SK-N-SH (cell line): Measurements from ENCODE around the gene LARGE1. TPM values are rescaled to one million over a fixed set of nuclear protein-coding genes. Genes with fewer than 3 reads are reported as not detected.

Source experiments
- CTCF ChIA-PET: fragments of 300-600, 350-600 bp; formaldehyde crosslinking; extraction: SDS; loops from one replicate; lab custom pipeline; 2021; lab: Yijun Ruan, JAX
- POLR2A ChIA-PET: fragments of 350-600 bp; sonication (Branson Sonifier 250); formaldehyde crosslinking; extraction: SDS; loops from one replicate; lab custom pipeline; 2020; ENCODE audit warnings: antibody characterized with exemption, inconsistent platforms; lab: Yijun Ruan, JAX
- DNase-seq: peaks from one replicate; pipeline ENCODE4 v3.0.0; 2012
- H2AFZ ChIP-seq: fragments of 200-600 bp; sonication (generic); 2 replicates; pipeline ENCODE4 v1.8.1; 2016; ENCODE audit warnings: antibody characterized with exemption, mild to moderate bottlenecking, low read depth
- H3F3A ChIP-seq: fragments of 200-600 bp; sonication (generic); replicated peaks from 2 replicates; pipeline ENCODE3; 2016; ENCODE audit warnings: antibody characterized with exemption, mild to moderate bottlenecking; ENCODE audit not compliant: insufficient read depth
- H3K27ac ChIP-seq, 2 experiments: fragments of 200-500 bp in 1 of 2; fragments of 200-600 bp in 1 of 2; sonication (Bioruptor generic) in 1 of 2; sonication (generic), shearing (Covaris generic) in 1 of 2; 2 replicates each; pipeline versions ENCODE4 v1.5.1 to v1.6.1; 2014 to 2016; ENCODE audit warnings: low read depth in 2 of 2, inconsistent platforms in 1 of 2, low read length in 1 of 2, mild to moderate bottlenecking in 1 of 2, mixed read lengths in 1 of 2
- H3K27me3 ChIP-seq: fragments of 200-600 bp; sonication (generic), shearing (Covaris generic); 2 replicates; pipeline ENCODE4 v1.6.1; 2016; ENCODE audit warnings: mixed run types; ENCODE audit not compliant: insufficient read depth
- H3K36me3 ChIP-seq, 2 experiments: fragments of 200-500 bp in 1 of 2; fragments of 200-600 bp in 1 of 2; sonication (Bioruptor generic) in 1 of 2; sonication (generic) in 1 of 2; replicated peaks in 1 of 2; 2 replicates each; pipeline versions ENCODE3 to v1.5.1; 2014 to 2016; ENCODE audit warnings: low read length in 1 of 2, mild to moderate bottlenecking in 1 of 2; ENCODE audit not compliant: insufficient read depth in 2 of 2, control insufficient read depth in 1 of 2
- H3K4me1 ChIP-seq, 2 experiments: fragments of 200-500 bp in 1 of 2; fragments of 200-600 bp in 1 of 2; sonication (Bioruptor generic) in 1 of 2; sonication (generic), shearing (Covaris generic) in 1 of 2; 2 replicates each; pipeline versions ENCODE4 v1.5.1 to v1.6.1; 2014 to 2016; ENCODE audit warnings: low read depth in 1 of 2, low read length in 1 of 2, mixed run types in 1 of 2; ENCODE audit not compliant: insufficient read depth in 2 of 2, control insufficient read depth in 1 of 2
- H3K4me2 ChIP-seq: fragments of 200-600 bp; sonication (generic), shearing (Covaris generic); 2 replicates; pipeline ENCODE4 v1.6.1; 2017; ENCODE audit warnings: mixed run types
- H3K4me3 ChIP-seq, 2 experiments: fragments of 200-500 bp in 1 of 2; fragments of 200-600 bp in 1 of 2; sonication (Bioruptor generic) in 1 of 2; sonication (generic), shearing (Covaris generic) in 1 of 2; 2 replicates each; pipeline versions ENCODE4 v1.5.1 to v1.8.1; 2014 to 2016; ENCODE audit warnings: low read depth in 2 of 2, inconsistent platforms in 1 of 2, low read length in 1 of 2, mild to moderate bottlenecking in 1 of 2, mixed read lengths in 1 of 2, moderate library complexity in 1 of 2
- H3K79me2 ChIP-seq: fragments of 200-600 bp; sonication (generic); 2 replicates; pipeline ENCODE4 v1.8.1; 2017; ENCODE audit warnings: mild to moderate bottlenecking; ENCODE audit not compliant: insufficient read depth
- H3K9ac ChIP-seq: fragments of 200-600 bp; sonication (generic); 2 replicates; pipeline ENCODE4 v1.6.1; 2017; ENCODE audit warnings: mixed run types
- H3K9me2 ChIP-seq: fragments of 200-600 bp; sonication (generic); 2 replicates; pipeline ENCODE4 v1.6.1; 2017; ENCODE audit warnings: mixed run types
- H3K9me3 ChIP-seq: fragments of 200-600 bp; sonication (generic); 2 replicates; pipeline ENCODE4 v1.6.1; 2017; ENCODE audit warnings: mixed run types, mild to moderate bottlenecking, moderate library complexity
- H4K20me1 ChIP-seq: fragments of 200-600 bp; sonication (generic); 2 replicates; pipeline ENCODE4 v1.6.1; 2017; ENCODE audit warnings: mild to moderate bottlenecking, mixed run types; ENCODE audit not compliant: insufficient read depth
- CHD2 ChIP-seq: fragments of 150-350 bp; IDR thresholded peaks from 2 replicates; pipeline ENCODE4 v1.6.1; 2018; ENCODE audit warnings: low read length; ENCODE audit not compliant: partially characterized antibody
- ELF1 ChIP-seq: IDR thresholded peaks from 2 replicates; pipeline ENCODE4 v1.4.0; 2012
- EZH2phosphoT487 ChIP-seq: fragments of 200-600 bp; sonication (generic); IDR thresholded peaks from 2 replicates; pipeline ENCODE4 v1.6.1; 2017; ENCODE audit warnings: low read depth, mixed run types, mild to moderate bottlenecking, antibody characterized with exemption, moderate library complexity, borderline replicate concordance
- FOSL2 ChIP-seq: IDR thresholded peaks from 2 replicates; pipeline ENCODE4 v1.4.0; 2012; ENCODE audit warnings: low read depth, mild to moderate bottlenecking, moderate library complexity, borderline replicate concordance
- GABPA ChIP-seq: IDR thresholded peaks from 2 replicates; pipeline ENCODE4 v1.4.0; 2012; ENCODE audit warnings: low read depth, mild to moderate bottlenecking
- GATA2 ChIP-seq: sonication (generic); formaldehyde crosslinking; IDR thresholded peaks from 2 replicates; pipeline ENCODE4 v1.5.0; 2020; ENCODE audit warnings: mild to moderate bottlenecking, missing genetic modification reagents
- MAX ChIP-seq: IDR thresholded peaks from 2 replicates; pipeline ENCODE4 v1.4.0; 2012; ENCODE audit warnings: low read depth
- MXI1 ChIP-seq: IDR thresholded peaks from 2 replicates; pipeline ENCODE4 v1.6.1; 2012; ENCODE audit warnings: mild to moderate bottlenecking, low read depth, low read length, improper control_type of control experiment
- NRF1 ChIP-seq: IDR thresholded peaks from 2 replicates; pipeline ENCODE4 v1.6.1; 2012; ENCODE audit warnings: low read depth, mild to moderate bottlenecking, low read length
- PBX3 ChIP-seq: IDR thresholded peaks from 2 replicates; pipeline ENCODE4; 2012
- RAD21 ChIP-seq: IDR thresholded peaks from 2 replicates; pipeline ENCODE4 v1.6.1; 2012; ENCODE audit warnings: mild to moderate bottlenecking, low read length
- RCOR1 ChIP-seq: fragments of 150-350 bp; IDR thresholded peaks from 2 replicates; pipeline ENCODE4 v1.6.1; 2017; ENCODE audit warnings: antibody characterized with exemption, low read length
- RFX5 ChIP-seq: IDR thresholded peaks from 2 replicates; pipeline ENCODE4 v1.6.1; 2012; ENCODE audit warnings: mild to moderate bottlenecking, improper control_type of control experiment, low read length
- SIN3A ChIP-seq: IDR thresholded peaks from 2 replicates; pipeline ENCODE4 v1.6.1; 2012; ENCODE audit warnings: low read depth, mild to moderate bottlenecking, low read length, moderate library complexity, borderline replicate concordance
- SMC3 ChIP-seq: IDR thresholded peaks from 2 replicates; pipeline ENCODE4 v1.6.1; 2012; ENCODE audit warnings: low read depth, low read length, improper control_type of control experiment
- TAF1 ChIP-seq: IDR thresholded peaks from 2 replicates; pipeline ENCODE4 v1.6.1; 2012; ENCODE audit warnings: low read depth, mild to moderate bottlenecking, low read length, moderate library complexity, borderline replicate concordance
- YY1 ChIP-seq: IDR thresholded peaks from 2 replicates; pipeline ENCODE4 v1.4.0; 2012; ENCODE audit warnings: low read depth, mild to moderate bottlenecking
- WGBS: methylation state at CpG from one replicate; pipeline ENCODE4 v1.1.6; 2017; ENCODE audit warnings: low lambda C conversion rate; 5-methylcytosine and 5-hydroxymethylcytosine counted together
- polyA plus RNA-seq, 3 experiments: library from polyadenylated mRNA; depleted of rRNA; stranded (reverse); fragments of >200 nt; gene quantifications; 2 replicates each; pipeline ENCODE4 v1.2.3, GENCODE V29; 2012
- TF ChIP-seq, protein P1 (sequence below): fragments of 150-350 bp; IDR thresholded peaks from 2 replicates; pipeline ENCODE4 v1.6.1; 2017; ENCODE audit warnings: antibody characterized with exemption, low read length, low read depth, borderline replicate concordance
- TF ChIP-seq, protein P2 (sequence below): IDR thresholded peaks from 2 replicates; pipeline ENCODE4 v1.6.1; 2012; ENCODE audit warnings: mild to moderate bottlenecking, low read depth, low read length, moderate library complexity

The LARGE1 gene
- polyA plus RNA-seq, 1 of the 3 experiments (the other 2 are of a cell fraction) = 1.1 TPM

GRCh38 chr22:33922349-33922681, 2.0 kb upstream of the LARGE1 start:
- no peaks in the 10 kb centered on the region for H3K9me2 ChIP-seq
- H3K79me2 ChIP-seq = no peaks in the 10 kb centered on the region
- H3K27ac ChIP-seq = no peak overlapping the region
- H3K4me1 ChIP-seq = peaks cover 0 to 21% of the 10 kb centered on the region in 2 experiments; a peak in 2 of 4 replicates
- H3K9me3 ChIP-seq = no peaks in the 10 kb centered on the region
- ChIA-PET CTCF (interaction anchor here (0.6 to 5.3 kb wide), 22 partner anchors 12 to 1210 kb away, joined by 3 to 42 read pairs (median 4); no protein-coding TSS in a partner anchor), POLR2A (no interaction called here)
- H2AFZ ChIP-seq = peak overlapping the region; percentile 100
- peak overlapping the region; percentile 38; the same call in 1 of the 2 replicates for H3K9ac ChIP-seq
- 0 out of 2 replicates have a peak, but pooled peaks cover 9% of the 10 kb centered on the region for H4K20me1 ChIP-seq
- no peaks in the 10 kb centered on the region for H3K36me3 ChIP-seq
- no peak for DNase-seq
- no peaks in the 10 kb centered on the region; the same call in 1 of the 2 replicates for H3K27me3 ChIP-seq
- peak overlapping the region; percentile 100 for H3K4me2 ChIP-seq
- no peak for TF ChIP-seq GATA2 (CRISPR knock-in tag)
- no peak for TF ChIP-seq MXI1
- no peak for TF ChIP-seq RCOR1
- TF ChIP-seq FOSL2 = no peak
- no peak for TF ChIP-seq ELF1
- TF ChIP-seq, protein P1, sequence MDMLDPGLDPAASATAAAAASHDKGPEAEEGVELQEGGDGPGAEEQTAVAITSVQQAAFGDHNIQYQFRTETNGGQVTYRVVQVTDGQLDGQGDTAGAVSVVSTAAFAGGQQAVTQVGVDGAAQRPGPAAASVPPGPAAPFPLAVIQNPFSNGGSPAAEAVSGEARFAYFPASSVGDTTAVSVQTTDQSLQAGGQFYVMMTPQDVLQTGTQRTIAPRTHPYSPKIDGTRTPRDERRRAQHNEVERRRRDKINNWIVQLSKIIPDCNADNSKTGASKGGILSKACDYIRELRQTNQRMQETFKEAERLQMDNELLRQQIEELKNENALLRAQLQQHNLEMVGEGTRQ = no peak
- no peak for TF ChIP-seq CHD2
- H3F3A ChIP-seq = peaks cover 6% of the 10 kb centered on the region
- WGBS = under 1% methylated on average over 20 of the region's 23 CpGs
- H3K4me3 ChIP-seq = peak overlapping the region; percentile 54 to 82

- peaks cover 0 to 21% of the 10 kb centered on the region in 2 experiments; a peak in 2 of 4 replicates for H3K4me1 ChIP-seq
- no peaks in the 10 kb centered on the region for H3K79me2 ChIP-seq
- 0 out of 2 replicates have a peak, but pooled peaks cover 9% of the 10 kb centered on the region for H4K20me1 ChIP-seq
- DNase-seq = peak; percentile 84
- ChIA-PET CTCF (interaction anchor here (0.6 to 5.3 kb wide), 16 partner anchors 11 to 1211 kb away, joined by 3 to 42 read pairs (median 6); no protein-coding TSS in a partner anchor), POLR2A (no interaction called here)
- no peaks in the 10 kb centered on the region; the same call in 1 of the 2 replicates for H3K27me3 ChIP-seq
- H3K9me3 ChIP-seq = no peaks in the 10 kb centered on the region
- H3K36me3 ChIP-seq = no peaks in the 10 kb centered on the region
- peak overlapping the region; percentile 100 for H3K4me2 ChIP-seq
- H2AFZ ChIP-seq = peak overlapping the region; percentile 100
- 4% methylated on average over 27 of the region's 52 CpGs for WGBS
- H3K4me3 ChIP-seq = peak overlapping the region; percentile 54 to 82
- H3K9ac ChIP-seq = peak overlapping the region; percentile 52; the same call in 1 of the 2 replicates
- no peaks in the 10 kb centered on the region for H3K9me2 ChIP-seq
- H3F3A ChIP-seq = peaks cover 6% of the 10 kb centered on the region
- peak overlapping the region in 1 of 2 experiments; percentile 22; a peak in 1 of 4 replicates for H3K27ac ChIP-seq
- TF ChIP-seq GABPA (no peak), SIN3A (no peak), GATA2 (CRISPR knock-in tag) (no peak), PBX3 (no peak), SMC3 (no peak), RAD21 (no peak), NRF1 (no peak), RFX5 (no peak), EZH2phosphoT487 (no peak), FOSL2 (no peak), MAX (no peak), TAF1 (no peak), YY1 (no peak)
- TF ChIP-seq, protein P1 = no peak
- TF ChIP-seq, protein P2, sequence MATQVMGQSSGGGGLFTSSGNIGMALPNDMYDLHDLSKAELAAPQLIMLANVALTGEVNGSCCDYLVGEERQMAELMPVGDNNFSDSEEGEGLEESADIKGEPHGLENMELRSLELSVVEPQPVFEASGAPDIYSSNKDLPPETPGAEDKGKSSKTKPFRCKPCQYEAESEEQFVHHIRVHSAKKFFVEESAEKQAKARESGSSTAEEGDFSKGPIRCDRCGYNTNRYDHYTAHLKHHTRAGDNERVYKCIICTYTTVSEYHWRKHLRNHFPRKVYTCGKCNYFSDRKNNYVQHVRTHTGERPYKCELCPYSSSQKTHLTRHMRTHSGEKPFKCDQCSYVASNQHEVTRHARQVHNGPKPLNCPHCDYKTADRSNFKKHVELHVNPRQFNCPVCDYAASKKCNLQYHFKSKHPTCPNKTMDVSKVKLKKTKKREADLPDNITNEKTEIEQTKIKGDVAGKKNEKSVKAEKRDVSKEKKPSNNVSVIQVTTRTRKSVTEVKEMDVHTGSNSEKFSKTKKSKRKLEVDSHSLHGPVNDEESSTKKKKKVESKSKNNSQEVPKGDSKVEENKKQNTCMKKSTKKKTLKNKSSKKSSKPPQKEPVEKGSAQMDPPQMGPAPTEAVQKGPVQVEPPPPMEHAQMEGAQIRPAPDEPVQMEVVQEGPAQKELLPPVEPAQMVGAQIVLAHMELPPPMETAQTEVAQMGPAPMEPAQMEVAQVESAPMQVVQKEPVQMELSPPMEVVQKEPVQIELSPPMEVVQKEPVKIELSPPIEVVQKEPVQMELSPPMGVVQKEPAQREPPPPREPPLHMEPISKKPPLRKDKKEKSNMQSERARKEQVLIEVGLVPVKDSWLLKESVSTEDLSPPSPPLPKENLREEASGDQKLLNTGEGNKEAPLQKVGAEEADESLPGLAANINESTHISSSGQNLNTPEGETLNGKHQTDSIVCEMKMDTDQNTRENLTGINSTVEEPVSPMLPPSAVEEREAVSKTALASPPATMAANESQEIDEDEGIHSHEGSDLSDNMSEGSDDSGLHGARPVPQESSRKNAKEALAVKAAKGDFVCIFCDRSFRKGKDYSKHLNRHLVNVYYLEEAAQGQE = no peak
These were observed 1.5 kb upstream of the LARGE1 start for GRCh38 chr22:33921525-33922348.
